ENCODE data around the gene UBE2J2.

DNA sequence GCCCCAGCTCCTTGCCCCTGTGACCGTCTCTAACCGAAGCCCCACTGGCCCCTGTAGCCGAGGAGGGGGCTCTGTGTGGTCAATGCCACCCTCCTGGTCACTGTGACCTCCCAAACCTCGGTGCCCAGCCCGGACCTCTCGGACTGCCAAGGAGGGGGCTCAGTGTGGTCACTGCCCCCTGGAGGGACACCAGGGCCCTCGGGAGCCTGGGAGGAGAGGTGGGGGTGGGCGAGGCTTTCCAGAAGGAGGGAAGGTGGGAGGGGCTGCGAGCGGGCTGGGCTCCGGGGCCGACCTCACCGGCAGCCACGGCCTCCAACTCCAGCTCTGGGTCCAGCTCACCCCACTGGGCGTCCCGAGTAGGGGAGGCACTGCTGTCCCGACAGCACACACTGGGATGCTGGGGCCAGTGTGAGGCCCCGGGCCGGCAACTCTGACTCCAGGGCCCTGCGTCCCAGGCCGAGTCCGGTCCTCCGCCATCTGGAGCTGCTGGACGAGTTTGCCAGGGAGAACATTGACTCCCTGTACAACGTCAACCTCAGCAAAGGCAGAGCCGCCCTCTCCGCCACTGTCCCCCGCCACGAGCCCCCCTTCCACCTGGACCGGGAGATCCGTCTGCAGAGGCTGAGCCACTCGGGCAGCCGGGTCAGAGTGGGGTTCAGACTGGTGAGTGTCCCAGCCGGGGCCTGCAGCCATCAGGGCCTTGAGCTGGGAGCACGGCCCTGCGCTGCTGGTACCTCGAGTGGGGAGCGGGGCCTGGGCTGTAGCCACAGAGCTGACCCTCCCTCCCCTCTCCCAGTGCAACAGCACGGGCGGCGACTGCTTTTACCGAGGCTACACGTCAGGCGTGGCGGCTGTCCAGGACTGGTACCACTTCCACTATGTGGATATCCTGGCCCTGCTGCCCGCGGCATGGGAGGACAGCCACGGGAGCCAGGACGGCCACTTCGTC, 12.9 kb upstream of the UBE2J2 start:
- TF ChIP-seq POLR2A (IDR thresholded peaks at IDR 0.05; ENCODE audit: low read depth, low read length): no peak
- no peak for TF ChIP-seq POLR2AphosphoS5 (IDR thresholded peaks at IDR 0.05; ENCODE audit: low read depth, low read length)
- no peak for TF ChIP-seq TAF1 (IDR thresholded peaks at IDR 0.05; ENCODE audit: borderline replicate concordance, low read depth, low read length)
